AG04450 (cell line): ENCODE data around the gene LPCAT1. TPM values are rescaled to one million over a fixed set of nuclear protein-coding genes. Genes with fewer than 3 reads are reported as not detected.

ENCODE experiments used
- CTCF ChIA-PET: fragments of 300-600, 350-600 bp; formaldehyde crosslinking; extraction: SDS; loops from one replicate; lab custom pipeline; 2022; ENCODE audit warnings: antibody characterized with exemption, inconsistent platforms; lab: Charles Lee
- POLR2A ChIA-PET: fragments of 350-600 bp; formaldehyde crosslinking; extraction: SDS; loops from one replicate; lab custom pipeline; 2021; ENCODE audit warnings: antibody characterized with exemption, inconsistent platforms; lab: Yijun Ruan, JAX
- DNase-seq: peaks from one replicate; pipeline ENCODE4 v3.0.0-alpha.2; 2011; ENCODE audit warnings: low read depth, low spot score
- H3K27ac ChIP-seq: one replicate; pipeline ENCODE4 v1.5.1; 2012; ENCODE audit warnings: low read depth, low read length, control low read depth
- H3K27me3 ChIP-seq: one replicate; pipeline ENCODE4 v1.6.0; 2012; ENCODE audit warnings: low read length; ENCODE audit not compliant: control insufficient read depth, insufficient read depth
- H3K4me3 ChIP-seq: 2 replicates; pipeline ENCODE4 v1.5.1; 2011; ENCODE audit warnings: mild to moderate bottlenecking, low read depth, low read length, control low read depth
- H3K9me3 ChIP-seq: 2 replicates; pipeline ENCODE4 v1.5.1; 2012; ENCODE audit warnings: low read length; ENCODE audit not compliant: control insufficient read depth, insufficient read depth
- polyA plus RNA-seq: library from polyadenylated mRNA; depleted of rRNA; stranded (reverse); fragments of >200 nt; gene quantifications from 2 replicates; pipeline ENCODE4 v1.2.3, GENCODE V29; 2011
- TF ChIP-seq, protein P1 (sequence below): IDR thresholded peaks from 2 replicates; pipeline ENCODE4 v1.5.1; 2011; ENCODE audit warnings: low read depth, low read length, control low read depth, inconsistent platforms

LPCAT1 gene
- polyA plus RNA-seq, 1 experiment = 23.4 TPM

DNA sequence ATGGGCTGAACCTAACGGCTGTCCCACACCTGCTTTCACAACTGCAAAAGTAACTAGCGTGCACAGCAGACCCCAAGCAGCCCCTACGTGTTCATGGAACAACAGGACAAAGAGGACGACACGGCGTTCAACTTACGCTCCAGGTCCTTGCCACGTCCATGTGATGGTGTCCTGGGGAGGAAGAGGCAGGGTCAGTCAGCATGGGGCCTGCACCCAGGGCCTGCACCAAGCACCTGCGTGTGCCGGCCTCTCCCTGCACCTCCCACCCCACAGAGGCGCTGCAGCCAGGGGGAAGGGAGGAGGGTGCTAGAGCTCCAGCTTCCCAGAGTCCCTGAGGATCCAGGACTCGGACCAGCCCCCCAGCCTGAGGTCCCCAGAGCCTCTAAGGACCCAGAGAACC, 43.0 kb downstream of the LPCAT1 start:
- Histone ChIP-seq H3K9me3 (no peaks in the 10 kb centered on the region; the same call in 1 of the 2 replicates), H3K27ac (no peak overlapping the region), H3K4me3 (no peak overlapping the region), H3K27me3 (no peaks in the 10 kb centered on the region)
- DNase-seq = no peak
- POLR2A ChIA-PET = no interaction called here
- CTCF ChIA-PET = interaction anchor here (1.2 to 3.2 kb wide), 2 partner anchors 9 to 56 kb away, joined by 4 to 17 read pairs; no protein-coding TSS in a partner anchor
- TF ChIP-seq, protein P1, sequence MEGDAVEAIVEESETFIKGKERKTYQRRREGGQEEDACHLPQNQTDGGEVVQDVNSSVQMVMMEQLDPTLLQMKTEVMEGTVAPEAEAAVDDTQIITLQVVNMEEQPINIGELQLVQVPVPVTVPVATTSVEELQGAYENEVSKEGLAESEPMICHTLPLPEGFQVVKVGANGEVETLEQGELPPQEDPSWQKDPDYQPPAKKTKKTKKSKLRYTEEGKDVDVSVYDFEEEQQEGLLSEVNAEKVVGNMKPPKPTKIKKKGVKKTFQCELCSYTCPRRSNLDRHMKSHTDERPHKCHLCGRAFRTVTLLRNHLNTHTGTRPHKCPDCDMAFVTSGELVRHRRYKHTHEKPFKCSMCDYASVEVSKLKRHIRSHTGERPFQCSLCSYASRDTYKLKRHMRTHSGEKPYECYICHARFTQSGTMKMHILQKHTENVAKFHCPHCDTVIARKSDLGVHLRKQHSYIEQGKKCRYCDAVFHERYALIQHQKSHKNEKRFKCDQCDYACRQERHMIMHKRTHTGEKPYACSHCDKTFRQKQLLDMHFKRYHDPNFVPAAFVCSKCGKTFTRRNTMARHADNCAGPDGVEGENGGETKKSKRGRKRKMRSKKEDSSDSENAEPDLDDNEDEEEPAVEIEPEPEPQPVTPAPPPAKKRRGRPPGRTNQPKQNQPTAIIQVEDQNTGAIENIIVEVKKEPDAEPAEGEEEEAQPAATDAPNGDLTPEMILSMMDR = no peak

DNA sequence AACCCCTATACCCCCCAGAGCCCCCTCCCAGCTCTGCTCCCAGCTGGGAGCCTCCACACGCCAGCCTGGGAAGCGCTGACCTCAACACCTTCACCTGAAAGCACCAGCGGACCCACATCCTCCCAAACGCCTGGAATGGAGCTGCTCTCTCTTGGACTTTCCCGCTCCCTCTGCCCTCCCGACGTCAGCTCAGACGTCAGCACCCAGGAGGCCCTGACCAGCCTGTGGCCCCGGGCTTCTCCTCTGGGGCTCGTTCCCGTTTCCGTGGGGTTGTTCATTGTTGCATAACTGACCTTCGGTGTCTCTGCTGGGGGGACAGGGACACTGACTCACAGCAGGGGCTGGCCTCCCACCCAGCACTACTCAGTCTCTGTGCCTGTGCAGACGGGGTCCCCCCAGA, 43.5 kb downstream of the LPCAT1 start:
- Histone ChIP-seq H3K9me3 (no peaks in the 10 kb centered on the region; the same call in 1 of the 2 replicates), H3K27me3 (no peaks in the 10 kb centered on the region), H3K27ac (no peak overlapping the region), H3K4me3 (no peak overlapping the region)
- POLR2A ChIA-PET = no interaction called here
- DNase-seq = no peak
- TF ChIP-seq, protein P1 = no peak
- CTCF ChIA-PET = interaction anchor here (0.7 to 3.2 kb wide), 9 partner anchors 10 to 1064 kb away, joined by 3 to 20 read pairs (median 5); no protein-coding TSS in a partner anchor

DNA sequence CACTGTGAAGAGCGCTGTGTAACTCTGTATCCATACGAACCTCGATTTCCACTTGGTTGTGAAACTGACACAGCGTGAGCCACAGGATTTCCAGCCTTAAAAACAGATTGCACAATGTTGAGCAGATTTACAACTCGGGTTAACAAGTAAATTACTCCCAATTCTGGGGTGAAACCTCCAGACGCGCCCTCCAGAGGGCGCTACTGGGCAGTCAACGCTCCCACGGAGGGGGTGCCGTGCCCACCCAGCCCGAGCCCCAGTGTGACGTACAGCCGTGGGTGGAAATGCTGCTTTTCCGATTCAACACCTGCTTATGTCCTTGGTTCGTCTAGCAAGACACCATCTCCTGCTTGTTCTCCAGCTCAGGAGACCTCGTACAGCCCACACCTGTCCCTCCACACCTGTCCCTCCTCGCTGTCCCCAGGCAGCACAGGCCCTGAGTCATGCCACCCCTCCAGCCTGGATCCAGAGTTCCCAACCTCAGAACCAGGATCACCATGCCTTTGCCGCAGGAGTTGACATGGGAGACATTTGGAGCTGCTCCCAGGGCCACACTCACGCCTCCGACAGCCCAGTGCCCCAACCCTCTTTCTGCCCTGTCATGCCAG, 44.1 kb downstream of the LPCAT1 start:
- no peak for DNase-seq
- H3K4me3 ChIP-seq = no peak overlapping the region
- no peaks in the 10 kb centered on the region for H3K27me3 ChIP-seq
- TF ChIP-seq, protein P1 = peak; percentile 63
- no peak overlapping the region for H3K27ac ChIP-seq
- ChIA-PET POLR2A (no interaction called here), CTCF (interaction anchor here (0.7 to 3.2 kb wide), 9 partner anchors 9 to 1063 kb away, joined by 3 to 20 read pairs (median 5); no protein-coding TSS in a partner anchor)
- H3K9me3 ChIP-seq = no peaks in the 10 kb centered on the region; the same call in 1 of the 2 replicates

DNA sequence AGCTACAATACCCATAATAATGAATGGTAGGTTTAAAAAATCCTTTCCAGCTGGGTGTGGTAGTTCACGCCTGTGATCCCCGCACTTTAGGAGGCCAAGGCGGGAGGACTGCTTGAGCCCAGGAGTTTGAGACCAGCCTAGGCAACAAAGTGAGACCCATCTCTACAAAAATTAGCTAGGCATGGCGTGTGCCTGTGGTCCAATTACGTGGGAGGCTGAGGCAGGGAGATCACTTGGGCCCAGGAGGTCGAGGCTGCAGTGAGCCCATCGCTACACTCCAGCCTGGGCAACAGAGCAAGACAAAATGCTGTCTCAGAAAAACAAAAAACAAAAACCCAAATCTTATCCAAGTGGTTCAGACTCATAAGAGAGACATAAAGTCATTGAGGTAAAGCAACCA, 44.7 kb downstream of the LPCAT1 start:
- Histone ChIP-seq H3K27me3 (no peaks in the 10 kb centered on the region), H3K27ac (no peak overlapping the region), H3K4me3 (no peak overlapping the region), H3K9me3 (no peaks in the 10 kb centered on the region; the same call in 1 of the 2 replicates)
- DNase-seq = no peak
- ChIA-PET POLR2A (no interaction called here), CTCF (interaction anchor here (1.4 to 3.2 kb wide), 5 partner anchors 9 to 165 kb away, joined by 4 to 20 read pairs (median 5); no protein-coding TSS in a partner anchor)
- TF ChIP-seq, protein P1 = no peak

DNA sequence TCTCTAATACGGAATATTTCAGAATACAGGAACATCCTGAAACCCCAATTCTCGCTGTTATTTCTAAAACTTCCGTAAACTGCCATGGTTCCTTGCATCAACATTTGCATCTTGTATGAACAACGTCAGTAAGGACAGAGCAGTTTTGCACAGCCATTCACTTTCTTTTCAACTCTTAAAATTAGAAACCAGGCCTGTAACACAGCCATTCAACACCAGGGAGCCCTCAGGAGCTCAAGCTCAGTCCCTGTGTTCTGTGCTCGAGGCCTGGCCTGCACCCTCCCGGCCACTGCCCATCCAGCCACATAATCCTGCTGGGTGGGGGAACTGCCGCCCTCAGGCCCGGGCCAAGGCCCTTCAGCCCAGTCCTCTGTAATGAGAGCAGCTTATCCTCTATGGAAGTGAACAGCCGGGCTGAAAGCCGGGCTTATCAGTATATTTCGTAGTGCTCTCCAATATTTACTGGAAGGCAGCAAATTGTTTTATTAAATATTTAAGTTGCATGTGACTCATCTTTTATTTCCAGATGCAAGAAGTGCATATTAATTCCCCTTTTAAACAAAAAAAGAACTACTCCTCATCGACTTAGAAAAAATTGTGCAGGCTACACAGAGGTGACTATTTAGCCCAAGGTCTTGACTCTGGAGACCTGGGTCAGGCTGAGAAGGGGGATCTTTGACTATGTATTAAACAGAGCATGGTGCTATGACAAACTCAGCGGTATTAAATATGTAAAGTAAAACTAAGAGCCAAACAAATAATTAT, 45.3 kb downstream of the LPCAT1 start:
- POLR2A ChIA-PET = no interaction called here
- TF ChIP-seq, protein P1 = no peak
- CTCF ChIA-PET = interaction anchor here (2.1 to 3.2 kb wide), 3 partner anchors 8 to 166 kb away, joined by 5 to 20 read pairs (median 17); no protein-coding TSS in a partner anchor

More for the DNA sequence above, 45.3 kb downstream of the LPCAT1 start:
- DNase-seq = no peak
- H3K9me3 ChIP-seq = no peaks in the 10 kb centered on the region; the same call in 1 of the 2 replicates
- no peak overlapping the region for H3K4me3 ChIP-seq
- H3K27ac ChIP-seq = no peak overlapping the region
- H3K27me3 ChIP-seq = no peaks in the 10 kb centered on the region
